H4 (cell line): ENCODE data around the gene GALNTL6. TPM values are rescaled to one million over a fixed set of nuclear protein-coding genes. Genes with fewer than 3 reads are reported as not detected.

ENCODE experiments used
- DNase-seq: peaks from one replicate; pipeline ENCODE4 v3.0.0-alpha.2; 2015; ENCODE audit warnings: low spot score
- total RNA-seq: library from RNA; depleted of rRNA; stranded (reverse); fragments of >200 nt; shearing (Covaris generic); gene quantifications from 2 replicates; pipeline ENCODE4 v1.2.3, GENCODE V29; 2014

GALNTL6 gene
- total RNA-seq, 1 experiment from 2014 or later: not detected

DNA sequence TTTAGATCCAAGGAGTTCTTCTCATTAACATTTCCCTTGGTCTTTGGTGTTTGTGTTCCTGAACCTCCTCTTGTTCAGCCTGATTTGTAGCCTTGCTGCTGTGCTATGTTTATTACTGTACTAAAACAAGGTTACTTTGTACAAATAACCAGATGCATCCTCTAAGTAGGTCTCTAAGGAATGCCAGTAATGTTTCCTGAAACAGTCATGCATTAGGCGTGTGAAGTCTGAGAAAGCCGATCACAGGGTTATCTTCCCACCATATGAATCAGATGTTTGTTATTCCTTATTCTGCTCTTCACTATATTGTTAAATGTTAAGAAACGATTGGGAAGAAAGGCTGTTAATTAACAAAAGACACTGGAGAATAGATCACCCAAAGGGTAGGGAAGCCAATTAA lies 66.9 kb downstream of the GALNTL6 start:
- DNase-seq: peak; percentile 64

DNA sequence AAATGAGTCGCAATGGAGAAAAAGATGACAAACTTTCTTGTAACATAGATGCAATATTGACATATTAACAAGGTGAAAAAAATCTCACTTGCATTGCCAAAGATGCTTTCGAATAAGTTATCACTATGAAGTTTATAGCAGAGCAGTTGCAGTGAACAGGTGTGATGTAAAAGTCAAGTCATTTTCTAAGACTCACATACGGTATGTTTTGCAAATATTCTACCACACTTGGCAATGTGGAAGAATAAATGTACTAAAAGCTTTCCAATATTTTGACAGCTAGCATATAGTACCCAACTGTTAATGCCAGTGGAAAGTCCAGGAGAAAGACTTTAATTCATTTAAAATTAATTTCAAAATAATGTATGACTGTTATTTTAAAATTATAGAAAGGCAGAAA lies 76.5 kb downstream of the GALNTL6 start:
- DNase-seq: no peak

- DNase-seq: no peak
These were observed 77.8 kb downstream of the GALNTL6 start for GRCh38 chr4:171891038-171891437.

- DNase-seq: no peak
These were observed 83.2 kb downstream of the GALNTL6 start for GRCh38 chr4:171896426-171896825.

- no peak for DNase-seq
These were observed 106.1 kb downstream of the GALNTL6 start for GRCh38 chr4:171919314-171919713.

DNA sequence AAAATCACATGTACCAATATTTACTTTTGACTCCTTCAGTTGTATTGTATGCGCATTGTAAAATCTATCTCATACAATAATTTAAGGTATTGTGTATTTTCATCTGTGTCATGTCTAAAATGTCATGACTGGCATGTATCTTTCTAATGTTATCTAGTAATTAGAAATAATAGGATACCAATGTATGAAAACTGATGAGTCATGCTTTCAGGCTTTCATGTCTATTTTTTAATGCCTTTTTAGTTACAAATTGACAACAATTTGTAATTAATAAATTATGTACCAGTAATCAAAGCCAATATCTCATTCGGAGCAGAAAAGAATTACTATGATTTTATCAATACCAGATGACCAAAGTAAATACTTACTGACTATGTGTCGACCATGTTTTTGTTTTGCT lies 107.7 kb downstream of the GALNTL6 start:
- DNase-seq: no peak

- no peak for DNase-seq
These were observed 111.7 kb downstream of the GALNTL6 start for GRCh38 chr4:171924746-171925376.

DNA sequence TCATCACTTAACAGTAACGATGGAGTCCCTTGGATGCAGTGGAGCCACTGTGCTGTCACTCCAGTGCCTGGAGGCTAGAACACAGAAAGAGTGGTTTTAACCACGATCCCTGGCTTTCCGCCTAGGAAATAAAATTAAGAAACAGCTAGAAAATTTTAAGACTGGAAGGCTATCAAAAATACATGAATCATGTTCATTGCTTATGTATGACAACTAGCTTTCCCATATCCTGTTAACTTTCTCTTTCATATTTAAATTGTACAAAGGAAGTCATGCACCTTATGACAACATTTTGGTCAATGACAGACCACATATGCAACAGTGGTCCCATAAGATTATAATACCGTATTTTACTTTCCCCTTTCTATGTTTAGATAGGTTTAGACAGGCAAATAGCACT lies 115.1 kb downstream of the GALNTL6 start:
- DNase-seq: no peak

DNA sequence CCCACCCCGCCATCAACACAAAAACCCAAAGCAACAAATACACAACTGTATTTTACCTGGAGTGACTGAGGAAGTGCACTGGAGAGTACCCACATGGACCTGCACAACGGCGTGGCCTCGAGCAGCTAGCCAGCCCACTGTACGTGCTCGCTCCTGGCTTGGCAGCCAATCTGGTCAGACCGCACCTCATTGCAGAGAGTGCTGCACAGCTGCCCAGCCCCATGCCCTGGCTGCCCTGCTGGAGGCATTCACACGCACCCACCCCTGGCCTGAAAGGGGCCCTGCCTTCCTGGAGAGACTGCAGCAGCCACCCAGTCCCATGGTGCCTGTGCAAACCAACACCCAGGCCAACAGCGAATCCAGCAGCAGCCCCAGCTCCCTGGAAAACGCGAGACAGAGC lies 116.3 kb downstream of the GALNTL6 start:
- no peak for DNase-seq

DNA sequence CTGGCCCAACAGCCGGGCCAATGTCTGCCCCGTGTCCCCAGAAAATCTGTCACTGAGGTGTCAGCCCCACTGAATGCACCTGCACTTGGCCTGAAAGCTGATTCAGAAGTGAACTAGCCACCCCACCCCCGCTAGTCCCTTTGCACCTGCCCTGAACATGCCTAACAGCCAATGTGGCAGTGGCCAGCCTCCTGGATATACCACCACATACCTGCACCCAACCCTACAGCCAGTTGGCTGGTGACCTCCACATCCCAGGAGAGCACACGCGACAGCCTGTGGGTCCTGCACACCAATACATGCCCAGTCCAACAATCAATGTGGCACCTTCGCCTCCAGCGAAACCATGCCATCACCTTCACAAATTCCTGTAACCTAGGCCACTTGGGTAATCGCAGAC lies 116.7 kb downstream of the GALNTL6 start:
- DNase-seq: no peak

DNA sequence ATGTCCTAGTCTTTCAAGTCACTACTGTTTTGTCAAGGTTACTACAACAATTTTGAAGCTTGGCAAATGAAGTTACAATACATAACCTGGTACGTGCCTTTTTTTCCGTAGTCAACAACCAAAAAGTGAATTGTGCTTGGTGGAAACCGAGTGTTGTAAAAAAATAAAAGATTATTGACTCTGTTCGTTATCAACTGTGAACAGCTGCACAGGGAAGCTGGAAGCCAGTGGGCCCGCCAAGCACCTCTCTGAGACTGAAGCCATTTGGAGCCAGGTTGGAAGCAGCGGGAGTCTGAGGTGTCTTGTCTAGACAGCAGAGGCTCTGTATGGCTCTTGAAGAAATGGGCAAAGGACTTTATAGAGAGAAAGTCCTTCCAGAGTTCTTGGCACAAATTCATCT lies 119.0 kb downstream of the GALNTL6 start:
- DNase-seq: no peak

GRCh38 chr4:171940656-171941055 lies 127.5 kb downstream of the GALNTL6 start:
- DNase-seq: no peak

- DNase-seq: no peak
These were observed 134.2 kb downstream of the GALNTL6 start for GRCh38 chr4:171947400-171947799.

GRCh38 chr4:171948038-171948437 lies 134.8 kb downstream of the GALNTL6 start:
- no peak for DNase-seq

DNA sequence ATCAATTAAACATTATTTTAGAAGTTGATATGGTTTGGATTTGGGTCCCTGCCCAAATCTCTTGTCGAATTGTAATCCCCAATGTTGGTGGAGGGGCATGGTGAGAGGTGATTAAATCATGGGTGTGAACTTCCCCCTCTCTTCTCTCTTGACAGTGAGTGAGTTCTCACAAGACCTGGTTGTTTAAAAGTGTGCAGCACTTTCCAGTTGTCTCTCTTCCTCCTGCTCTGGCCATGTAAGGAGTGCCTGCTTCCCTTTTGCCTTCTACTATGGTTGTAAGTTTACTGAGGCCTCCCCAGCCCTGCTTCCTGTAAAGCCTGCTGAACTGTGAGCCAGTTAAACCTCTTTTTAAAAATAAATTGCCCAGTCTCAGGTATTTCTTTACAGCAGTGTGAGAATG lies 141.4 kb downstream of the GALNTL6 start:
- peak; percentile 39 for DNase-seq

DNA sequence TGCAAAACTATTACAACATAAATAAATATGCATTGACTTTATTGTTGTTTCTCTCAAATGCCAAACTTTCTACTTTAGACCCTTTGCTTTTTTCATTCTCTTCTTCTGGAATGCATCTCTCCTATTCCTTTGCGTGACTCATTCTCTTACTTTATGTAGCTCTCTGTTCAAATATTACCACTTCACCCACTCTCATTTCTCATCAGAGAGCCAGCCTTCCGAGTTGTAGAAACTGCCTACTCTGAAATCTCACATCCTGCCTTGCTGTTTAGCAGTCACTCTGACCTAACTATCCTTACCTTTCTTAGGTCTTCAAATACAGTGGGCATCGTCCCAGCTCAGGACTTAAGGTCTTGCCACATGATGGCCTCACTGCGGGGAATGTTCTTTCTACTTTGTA lies 143.5 kb downstream of the GALNTL6 start:
- no peak for DNase-seq

GRCh38 chr4:171962110-171962509 lies 148.9 kb downstream of the GALNTL6 start:
- no peak for DNase-seq

DNA sequence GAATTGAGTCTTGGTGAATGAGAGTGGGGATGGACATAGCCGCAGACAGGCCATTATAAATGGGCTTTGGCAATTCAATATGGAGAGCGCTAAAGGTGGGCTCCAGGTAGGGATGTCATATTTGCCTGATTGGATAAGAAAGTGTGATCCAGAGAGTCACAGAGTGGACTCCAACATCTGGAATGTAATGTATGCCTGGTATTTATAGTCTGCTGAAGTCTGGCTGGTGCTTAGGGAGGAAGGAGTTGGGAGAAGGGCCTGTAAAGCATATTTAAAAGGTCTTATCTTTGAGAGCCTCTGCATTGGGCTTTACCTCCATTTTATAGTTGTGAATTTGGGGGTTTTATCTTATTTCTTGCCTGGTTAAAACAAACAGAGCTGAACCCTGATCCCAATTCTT lies 153.2 kb downstream of the GALNTL6 start:
- DNase-seq: no peak

DNA sequence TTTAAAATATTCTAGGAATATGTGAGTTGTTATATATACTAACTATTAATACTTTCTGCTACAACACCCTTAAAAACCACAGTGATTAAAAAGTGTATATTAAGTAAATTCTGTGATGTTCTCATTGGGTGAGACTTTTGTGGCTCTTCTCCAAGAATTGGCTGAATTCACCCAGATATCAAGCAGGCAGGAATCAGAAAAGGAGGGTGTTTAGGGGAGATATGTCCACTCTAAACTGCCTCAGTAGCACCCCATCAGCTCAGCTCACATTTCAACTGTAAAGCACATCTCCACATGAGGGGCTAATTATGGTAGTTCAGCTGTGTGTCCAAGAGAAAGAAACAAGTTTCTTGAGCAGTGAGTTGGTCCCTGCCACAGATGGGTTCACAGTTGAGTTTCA lies 165.0 kb downstream of the GALNTL6 start:
- no peak for DNase-seq

- no peak for DNase-seq
These were observed 166.3 kb downstream of the GALNTL6 start for GRCh38 chr4:171979461-171979860.

GRCh38 chr4:171981185-171981584 lies 168.0 kb downstream of the GALNTL6 start:
- DNase-seq: no peak

GRCh38 chr4:171983935-171984805 lies 171.0 kb downstream of the GALNTL6 start:
- no peak for DNase-seq

DNA sequence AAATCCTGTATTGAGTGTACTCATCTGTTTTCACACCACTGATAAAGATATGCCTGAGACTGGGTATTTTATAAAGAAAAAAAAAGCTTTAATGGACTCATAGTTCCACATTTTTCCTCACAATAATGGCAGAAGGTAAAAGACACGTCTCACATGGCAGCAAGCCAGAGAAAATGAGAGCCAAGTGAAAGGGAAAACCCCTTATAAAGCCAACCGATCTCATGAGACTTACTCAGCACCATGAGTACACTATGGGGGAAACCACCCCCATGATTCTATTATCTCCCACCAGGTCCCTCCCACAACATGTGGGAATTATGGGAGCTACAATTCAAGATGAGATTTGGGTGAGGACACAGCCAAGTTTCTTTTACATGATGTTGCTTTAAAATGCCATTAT lies 171.9 kb downstream of the GALNTL6 start:
- DNase-seq: no peak
